Fibroblast of peridontal ligament (primary cell): ENCODE data around the gene GARIN5A.

Experiments
- DNase-seq: peaks from one replicate; pipeline ENCODE4 v3.0.0-alpha.2; 2010; ENCODE audit errors: extremely low read depth

The GARIN5A gene

DNA sequence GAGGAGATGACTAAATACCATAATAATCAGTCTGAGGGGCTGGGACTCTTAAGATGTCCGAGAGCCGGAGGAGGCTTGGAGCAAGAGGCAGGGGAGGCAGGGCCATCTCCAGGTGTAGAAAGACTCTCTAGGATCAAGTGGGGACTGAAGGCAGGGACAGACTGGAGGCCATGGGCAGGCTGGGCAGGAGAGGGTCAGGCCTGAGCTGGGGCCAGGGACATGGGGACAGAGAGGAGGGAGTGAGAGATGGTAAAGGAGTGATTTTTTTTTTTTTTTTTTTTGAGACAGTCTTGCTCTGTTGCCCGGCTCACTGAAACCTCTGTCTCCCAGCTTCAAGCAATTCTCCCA, 32.2 kb upstream of the GARIN5A start:
- no peak for DNase-seq

DNA sequence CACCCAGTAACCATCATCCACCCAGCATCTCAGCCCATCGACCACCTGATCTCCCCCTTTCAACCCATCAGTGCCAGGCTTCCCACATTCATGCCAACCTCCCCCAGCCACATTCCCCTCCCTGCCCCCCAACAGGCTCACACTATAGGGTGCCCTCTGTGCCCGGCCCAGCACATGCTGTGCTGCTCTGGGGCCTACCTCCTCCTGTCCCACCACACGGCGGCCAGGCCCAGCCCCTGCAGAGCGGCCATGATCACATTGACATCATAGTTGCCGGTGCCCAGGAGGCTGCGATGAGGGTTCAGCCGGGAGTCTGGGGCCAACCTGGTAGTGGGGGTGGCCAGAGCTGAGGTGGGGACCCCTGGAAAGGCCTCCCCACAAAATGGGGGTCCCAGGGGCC, 30.7 kb upstream of the GARIN5A start:
- no peak for DNase-seq

DNA sequence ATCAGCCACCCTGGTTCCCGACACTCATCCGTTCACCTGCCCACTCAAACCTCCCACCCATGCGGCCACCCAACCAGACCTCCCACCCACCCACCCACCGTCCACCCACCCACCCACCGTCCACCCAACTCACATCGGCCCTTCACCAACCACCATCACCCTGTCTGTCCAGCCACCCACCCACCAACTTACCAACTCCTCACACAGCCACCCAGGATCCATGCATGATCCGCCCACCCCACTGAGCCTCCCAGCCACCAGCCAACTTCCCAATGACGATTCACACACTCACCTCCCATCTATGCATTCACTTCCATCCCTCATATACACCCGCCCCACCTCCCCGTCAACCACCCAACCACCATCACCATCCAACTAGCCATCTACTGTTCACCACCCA, 30.1 kb upstream of the GARIN5A start:
- DNase-seq, result no peak

DNA sequence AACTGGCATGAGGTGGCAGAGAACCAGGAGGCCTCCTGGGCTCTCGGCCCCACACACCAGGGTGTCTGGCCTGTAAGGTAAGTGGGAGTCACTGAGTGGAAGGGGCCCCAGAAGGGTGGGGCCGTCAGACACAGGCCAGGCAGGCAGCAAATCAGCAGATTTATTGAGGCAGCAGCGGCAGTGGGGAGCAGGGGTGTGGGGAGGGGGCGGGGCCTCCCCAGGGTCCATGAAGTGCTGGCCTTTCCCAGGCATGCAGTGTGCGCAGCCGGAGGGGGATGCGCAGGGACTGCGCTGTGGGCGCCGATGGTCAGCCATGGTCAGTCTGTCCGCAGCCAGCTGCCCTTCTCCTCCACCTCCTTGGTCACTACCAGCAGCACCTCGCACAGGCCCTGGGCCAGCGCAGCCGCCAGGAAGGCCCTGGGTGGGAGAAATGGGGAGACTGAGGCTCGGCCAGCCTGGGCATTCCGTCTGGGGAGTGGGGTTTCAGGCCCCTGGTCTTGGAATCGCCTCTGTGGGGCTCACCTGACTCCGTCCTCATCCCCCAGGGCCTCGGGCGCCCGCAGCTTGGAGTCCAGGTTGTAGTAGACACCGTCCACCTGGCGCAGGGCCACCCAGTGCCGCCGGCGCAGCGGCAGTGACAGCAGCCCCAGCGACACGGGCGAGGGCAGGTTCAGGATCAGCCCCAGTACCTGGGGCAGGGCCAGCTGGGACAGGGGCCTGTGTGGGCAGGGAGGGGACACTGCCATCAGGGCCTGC, 29.4 kb upstream of the GARIN5A start:
- DNase-seq, result no peak

DNA sequence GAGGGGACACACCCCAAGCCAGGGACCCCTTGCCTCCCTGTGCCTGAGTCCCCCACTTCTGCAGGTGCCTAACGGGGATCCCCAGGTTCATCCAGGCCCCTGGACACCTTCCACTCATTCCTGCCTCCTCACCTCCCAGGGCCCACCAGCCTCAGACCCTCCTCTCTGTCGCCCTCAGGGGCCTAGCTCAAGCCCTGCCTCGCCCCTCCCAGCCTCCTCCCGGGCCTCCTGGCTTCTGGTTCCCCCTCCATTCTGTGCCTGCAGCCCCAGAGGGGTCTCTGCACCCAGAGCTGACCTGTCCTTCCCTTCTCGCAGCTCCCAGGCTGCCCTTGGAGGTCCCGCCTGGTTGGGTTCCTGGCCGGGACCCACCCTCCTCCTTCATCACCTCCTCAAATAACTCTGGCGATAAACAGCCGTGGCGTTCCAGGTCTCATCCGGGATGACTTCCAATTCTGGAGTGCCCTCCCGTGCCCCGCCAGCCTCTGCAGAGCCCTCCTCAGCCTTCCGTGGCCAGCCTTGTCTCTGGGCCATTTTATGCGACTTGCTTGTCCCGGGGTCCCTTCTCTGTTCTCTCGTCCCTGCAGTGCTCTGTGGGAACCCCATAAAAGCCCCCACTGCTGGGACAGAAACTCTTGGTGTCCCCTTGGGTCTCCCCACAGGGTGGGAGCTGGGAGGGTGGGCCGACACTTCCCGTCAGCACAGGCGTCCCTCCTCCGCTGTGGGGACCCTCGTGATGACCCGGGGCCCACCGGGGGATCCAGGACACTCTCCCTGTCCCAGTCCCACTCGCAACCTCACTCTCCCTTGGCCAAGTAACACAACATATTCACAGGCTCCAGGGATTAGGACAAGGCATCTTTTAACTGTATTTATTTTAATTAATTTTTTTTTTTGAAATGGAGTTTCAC, 25.2 kb upstream of the GARIN5A start:
- DNase-seq, result no peak

DNA sequence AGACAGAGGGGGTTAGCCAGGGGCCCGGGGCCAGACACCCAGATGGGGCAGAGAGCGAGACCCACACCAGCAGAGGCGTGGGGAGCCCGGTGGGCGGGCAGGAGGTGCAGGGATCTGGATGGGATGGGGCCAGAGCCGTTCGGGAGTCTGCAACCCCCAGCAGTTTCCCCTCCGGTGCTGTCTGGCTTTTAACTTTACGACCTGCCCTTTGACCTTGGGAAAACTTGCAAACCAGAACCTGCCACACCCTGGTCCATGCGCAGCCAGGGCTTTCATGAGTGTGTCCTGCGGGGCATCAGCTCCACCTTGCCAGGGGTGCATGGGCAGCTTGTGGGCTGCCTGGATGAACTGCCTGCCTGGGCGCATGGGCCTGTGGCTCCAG, 24.5 kb upstream of the GARIN5A start:
- no peak for DNase-seq

DNA sequence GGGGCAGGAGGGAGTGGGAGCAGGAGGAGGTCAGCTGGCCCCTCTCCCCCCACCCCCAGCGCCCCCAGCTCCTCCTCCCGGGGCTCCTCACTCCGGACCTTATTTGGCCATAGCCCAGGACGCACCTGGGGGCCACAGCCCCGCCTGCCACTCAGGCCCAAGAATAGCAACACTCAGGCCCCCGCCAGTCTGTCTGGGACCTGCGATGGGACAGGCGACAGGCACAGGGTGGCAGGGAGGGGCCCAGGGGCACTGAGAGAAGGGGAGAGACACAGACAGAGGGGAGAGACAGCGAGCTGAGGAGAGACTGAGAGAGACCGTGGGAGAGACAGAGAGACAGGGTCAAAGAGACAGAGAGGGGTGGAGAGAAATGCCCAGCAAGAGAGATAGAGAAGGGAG, 24.1 kb upstream of the GARIN5A start:
- DNase-seq, result no peak

DNA sequence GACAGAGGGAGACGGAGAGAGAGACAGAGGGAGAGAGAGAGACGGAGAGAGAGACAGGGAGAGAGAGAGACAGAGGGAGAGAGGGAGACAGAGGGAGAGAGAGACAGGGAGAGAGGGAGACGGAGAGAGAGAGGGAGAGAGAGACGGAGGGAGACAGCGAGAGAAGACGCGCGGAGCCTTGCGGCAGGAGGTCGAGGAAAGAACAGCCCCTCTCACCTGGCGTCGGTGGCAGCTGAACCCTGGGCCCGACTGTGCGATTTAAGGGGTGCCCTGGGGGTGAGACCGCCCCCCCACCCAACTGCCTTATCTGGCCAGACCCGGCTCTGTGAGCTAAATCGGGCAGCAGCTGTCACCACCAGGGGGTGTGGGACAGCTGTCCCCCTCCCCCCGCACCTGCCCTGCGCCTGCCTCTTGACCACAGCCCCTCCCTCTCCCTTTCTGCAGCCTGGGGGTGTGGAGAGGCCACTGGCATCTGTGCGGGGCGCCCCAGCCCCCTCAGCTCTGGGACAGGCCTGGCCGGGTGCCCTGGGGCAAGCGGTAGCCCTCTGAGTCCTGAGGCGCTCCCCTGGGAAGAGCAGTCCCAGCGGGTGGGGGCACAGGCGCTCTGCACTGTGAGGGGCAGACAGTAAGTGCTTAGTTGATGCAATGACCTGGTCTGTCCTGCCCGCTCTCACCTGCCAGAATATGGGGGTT, 23.6 kb upstream of the GARIN5A start:
- no peak for DNase-seq

DNA sequence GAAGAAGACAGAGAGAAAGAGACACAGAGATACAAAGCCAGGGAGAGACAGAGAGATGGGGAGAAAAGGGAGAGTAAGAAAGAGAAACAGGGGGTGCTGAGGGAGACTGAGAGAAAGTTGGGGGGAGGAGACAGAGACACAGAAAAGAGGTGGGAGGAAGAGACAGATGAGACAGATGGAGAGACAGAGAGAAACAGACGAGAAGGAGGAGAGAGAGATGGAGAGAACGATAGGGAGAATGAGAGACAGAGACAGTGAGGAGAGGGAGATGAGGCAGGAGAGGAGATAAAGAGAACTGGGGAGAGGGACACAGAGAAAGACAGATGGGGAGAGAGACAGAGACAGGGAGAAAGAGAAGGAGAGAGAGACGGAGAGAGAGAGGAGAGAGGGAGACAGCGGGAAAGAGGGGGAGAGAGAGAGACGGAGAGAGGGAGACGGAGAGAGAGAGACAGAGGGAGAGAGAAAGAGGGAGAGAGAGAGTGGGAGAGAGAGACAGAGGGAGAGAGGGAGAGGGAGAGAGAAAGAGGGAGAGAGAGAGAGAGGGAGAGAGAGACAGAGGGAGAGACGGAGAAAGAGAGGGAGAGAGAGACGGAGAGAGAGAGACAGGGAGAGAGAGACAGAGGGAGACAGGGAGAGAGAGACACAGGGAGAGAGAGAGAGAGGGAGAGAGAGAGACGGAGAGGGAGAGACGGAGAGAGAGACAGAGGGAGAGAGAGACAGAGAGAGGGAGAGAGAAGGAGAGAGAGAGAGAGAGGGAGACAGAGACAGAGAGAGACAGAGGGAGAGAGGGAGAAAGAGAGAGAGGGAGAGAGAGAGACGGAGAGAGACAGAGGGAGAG, 21.8 kb upstream of the GARIN5A start:
- no peak for DNase-seq

DNA sequence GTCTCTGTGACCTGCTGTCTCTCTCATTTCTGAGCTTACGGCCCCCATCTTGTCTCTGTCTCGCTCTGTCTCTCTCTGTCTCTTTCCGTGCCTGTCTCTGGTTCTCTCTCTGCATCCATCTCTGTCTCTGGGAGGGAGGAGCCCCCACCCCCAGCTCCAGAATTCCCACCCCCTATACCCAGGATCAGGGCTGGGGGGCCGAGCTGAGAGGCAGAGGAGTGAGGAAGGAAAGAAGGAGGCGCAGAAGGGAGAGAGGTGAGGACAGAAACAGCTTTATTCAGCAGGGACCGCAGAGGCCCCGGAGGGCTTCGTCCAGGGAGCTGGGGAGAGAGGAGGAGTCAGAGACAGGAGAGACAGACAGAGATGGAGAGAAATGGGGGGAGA, 20.4 kb upstream of the GARIN5A start:
- DNase-seq, result no peak

DNA sequence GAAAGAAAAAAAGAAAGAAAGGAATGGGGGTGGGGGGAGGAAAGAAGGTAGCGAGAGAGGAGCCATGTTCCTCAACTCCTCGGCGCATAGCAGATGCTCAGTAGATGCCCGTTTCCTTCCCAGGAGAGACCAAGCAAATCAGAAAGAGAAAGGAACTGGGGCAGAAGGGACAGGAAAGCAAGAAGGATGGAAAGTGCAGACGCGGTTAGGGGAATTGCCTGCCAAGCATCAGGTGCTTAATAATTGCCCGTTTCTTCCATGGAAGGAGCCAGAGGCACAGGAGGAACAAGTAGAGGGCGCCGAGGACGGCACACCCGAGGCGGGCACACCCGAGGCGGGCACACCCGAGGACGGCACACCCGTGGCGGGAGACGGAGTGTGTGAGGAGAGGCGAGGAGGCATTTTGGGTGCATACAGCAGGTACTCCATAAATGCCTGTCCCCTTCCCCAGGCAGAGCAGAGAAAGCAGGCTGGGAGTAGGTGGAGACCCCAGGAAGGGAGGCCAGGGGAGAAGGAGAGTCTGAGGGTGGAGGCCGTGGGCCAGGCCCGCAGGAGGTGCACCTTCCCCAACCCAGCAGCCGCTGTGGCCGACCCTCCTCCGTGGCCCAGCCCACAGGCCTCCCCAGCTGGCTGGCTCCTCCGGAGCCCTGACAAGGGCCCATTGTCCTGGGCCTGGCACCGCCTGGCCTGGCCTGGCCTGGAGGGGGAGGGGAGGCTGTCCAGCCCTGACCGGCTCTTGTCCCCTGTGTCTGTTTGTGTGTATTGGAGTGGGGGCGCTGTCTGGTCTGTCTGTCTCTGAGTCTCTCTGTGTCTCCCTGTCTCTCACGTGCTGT, 19.8 kb upstream of the GARIN5A start:
- DNase-seq, result no peak

DNA sequence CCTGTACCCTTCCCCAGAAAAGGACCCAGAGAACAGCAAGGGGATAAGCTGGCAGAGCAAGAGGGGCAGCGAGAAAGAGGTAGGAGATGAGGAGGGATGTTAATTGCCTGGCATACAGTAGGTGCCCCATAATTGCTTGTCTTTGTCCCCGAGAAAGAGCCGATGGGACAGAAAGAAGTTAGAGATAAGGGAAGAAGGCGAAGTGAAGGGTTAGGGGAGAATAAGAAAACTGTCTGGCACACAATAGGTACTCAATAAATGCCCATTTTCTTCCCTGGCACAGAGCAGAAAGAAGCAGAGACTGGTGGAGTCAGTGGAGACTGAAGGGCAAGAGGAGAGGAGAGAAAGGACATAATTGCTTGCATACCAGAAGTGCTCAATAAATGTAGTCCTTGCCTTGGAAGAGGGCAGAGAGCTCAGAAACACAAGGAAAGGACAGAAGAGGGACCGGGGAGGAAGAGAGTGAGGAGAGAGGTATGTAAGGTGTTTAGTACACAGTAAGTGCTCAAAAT, 18.4 kb upstream of the GARIN5A start:
- DNase-seq, result no peak

DNA sequence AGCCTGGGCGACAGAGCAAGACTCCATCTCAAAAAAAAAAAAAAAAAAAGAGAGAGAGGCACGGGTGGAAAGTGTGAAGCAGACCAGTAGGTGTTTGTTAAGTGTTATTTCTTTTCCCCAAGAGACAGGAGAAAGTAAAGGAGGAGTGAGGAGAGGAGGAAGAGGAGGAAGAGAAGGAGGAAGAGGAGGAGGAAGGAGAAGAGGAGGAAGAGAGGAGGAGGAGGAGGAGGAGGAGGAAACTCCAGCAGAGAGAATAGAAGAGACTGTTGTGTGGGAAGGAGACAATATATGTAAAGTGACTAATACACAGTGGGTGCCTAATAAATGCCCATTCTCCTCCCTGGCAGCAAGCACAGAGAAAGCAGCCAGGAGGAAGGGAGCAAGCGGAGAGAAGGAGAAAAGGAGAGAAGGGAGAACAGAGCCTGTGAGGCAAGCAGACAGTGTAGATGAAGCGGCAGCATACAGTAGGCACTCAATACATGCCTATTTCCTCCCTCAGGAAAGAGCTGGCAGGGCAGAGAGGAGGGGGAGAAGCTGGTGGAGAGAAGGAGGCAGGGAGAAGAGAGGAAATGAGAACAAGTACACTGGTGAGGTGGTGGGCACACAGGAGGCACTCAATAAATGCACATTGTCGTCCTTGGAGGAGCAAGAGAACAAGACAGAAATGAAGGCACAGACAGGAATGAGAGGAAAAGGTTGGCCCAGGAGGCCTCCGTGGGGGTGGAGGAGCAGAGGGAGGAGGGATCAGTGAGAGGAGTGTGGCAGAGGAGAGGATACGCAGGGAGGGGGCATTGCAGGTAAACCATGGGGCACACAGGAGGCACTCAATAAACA, 17.8 kb upstream of the GARIN5A start:
- no peak for DNase-seq

DNA sequence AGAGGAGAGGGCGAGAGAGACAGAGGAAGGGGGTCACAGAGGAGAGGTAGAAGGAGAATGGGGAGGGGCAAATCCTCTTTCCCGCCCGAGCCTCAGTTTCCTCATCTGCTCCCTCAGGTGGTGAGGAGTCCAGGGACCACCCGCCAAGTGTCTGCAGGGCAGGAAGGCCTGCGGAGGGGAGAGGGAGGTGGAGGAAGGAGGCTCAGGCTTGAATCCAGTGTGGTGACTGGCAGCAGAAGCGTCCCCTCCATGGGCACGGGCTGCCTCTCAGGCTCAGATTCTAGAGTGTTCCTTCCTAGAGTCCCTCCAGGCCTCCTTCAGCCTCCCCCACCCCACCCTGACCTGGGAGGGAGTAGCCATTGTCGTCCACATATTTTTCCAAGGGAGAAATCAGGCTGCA, 16.5 kb upstream of the GARIN5A start:
- DNase-seq, result no peak

DNA sequence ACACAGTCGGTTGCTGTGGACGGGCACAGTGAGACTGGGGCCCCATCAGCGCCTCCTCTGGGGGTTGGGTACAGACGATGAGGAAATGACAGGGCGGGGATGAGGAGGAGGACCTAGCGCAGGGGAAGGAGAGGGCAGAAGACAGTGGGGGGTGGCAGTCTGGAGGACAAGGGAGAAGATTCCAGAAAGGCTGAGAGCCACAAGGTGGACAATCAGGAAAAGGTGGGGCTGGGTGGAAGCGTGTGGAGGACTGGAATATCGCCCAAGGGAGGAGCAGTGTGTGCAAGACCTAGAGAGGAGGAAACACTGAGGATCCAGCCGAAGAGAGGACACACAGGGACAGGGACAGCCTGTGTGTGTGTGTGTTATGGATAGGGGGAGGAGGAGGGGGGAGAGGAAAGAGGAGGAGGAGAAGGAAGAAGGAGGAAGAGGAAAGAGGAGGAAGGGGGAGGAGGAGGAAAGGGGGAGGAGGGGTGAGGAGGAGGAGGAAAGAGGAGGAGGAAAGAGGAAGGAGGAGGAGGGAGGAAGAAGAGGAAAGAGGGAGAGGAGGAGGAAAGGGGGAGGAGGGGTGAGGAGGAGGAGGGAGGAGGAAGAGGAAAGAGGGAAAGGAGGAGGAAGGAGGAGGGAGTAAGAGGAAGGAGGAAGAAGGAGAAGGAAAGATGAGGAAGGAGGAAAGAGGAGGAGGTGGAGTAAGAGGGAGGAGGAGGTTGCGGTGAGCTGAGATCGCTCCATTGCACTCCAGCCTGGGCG, 15.8 kb upstream of the GARIN5A start:
- no peak for DNase-seq

DNA sequence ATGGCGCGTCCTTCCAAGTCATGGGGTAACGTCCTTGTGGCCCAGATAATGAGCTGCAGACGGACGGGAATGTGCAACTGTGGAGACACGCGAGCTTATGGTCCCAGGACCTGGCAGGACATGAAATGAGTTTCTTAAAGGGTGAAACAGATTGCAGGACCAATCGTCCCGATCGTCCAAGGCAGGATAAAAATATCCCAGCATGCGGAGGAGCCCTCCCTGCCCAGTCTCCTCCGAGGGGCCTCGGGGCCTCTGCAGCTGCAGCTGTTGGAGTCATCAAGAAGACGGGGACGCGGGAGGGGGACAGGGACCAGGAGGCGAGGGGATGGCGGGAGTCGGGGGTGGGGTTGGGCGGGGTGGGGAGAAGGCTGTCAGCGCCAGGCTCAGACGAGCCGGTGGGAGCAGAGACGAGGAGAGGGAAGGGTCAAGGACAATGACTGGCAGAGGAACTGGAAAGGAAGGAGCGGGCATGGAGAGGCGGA, 14.4 kb upstream of the GARIN5A start:
- no peak for DNase-seq

DNA sequence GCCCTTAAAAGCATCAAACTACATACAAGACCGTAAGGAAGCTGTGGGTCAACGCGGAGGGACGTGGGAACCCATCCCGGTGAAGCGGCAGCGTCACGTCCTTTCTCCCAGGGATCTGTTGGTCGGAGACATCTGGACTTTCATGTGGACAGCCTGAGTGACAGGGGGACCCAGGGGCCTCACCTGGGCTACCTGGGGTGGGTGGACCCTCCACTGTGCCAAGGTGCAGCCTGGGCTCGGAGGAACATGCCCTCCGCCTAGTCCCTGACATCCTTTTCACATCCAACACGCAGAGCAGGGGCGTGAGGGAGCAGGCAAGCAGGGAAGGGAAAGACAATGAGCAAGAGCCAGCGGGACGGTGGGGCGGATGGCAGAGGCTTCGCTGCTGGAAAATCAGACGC, 13.8 kb upstream of the GARIN5A start:
- DNase-seq, result no peak

DNA sequence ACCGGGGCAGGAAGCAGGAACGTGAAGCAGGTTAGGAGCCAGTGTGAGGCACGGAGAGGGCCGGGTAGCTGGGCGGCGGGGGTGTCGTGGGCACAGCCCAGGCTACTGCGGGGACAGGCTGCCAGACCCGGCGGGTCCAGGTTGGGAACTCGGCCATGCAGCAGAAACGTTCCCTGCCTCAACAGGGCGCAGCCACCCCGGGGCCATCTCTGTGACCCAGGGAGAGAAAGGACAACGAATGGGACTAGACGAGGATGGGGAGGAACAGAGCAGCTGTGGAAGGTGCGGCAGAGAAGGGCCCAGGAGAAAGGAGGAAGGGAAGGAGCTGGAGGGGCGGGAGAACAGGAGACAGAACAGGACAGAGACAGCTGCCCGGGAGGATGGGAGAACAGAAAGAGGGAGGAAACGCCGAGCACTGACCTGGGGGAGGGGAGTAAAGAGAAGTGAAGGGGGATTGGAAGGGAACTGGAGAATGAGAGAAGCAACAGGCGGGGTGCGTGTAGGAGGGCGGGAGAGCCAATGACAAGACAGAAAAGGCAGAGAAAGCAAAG, 12.9 kb upstream of the GARIN5A start:
- no peak for DNase-seq
